K562 (cell line): ENCODE measurements around the gene ADM2.
A peak's percentile ranks its signal among the peaks of the same experiment; 100 is the strongest.

Source experiments
- MTA3 ChIP-seq: fragments of 450-650 bp; formaldehyde crosslinking; IDR thresholded peaks from 2 replicates; pipeline ENCODE4 v1.6.1; 2017; ENCODE audit warnings: mild to moderate bottlenecking, borderline replicate concordance
- TAF7 ChIP-seq: fragments of 450-650 bp; IDR thresholded peaks from 2 replicates; pipeline ENCODE4 v1.6.1; 2016; ENCODE audit warnings: missing genetic modification characterization, missing compliant biosample characterization
- VEZF1 ChIP-seq: fragments of 200-800 bp; sonication (Bioruptor generic); IDR thresholded peaks from 2 replicates; pipeline ENCODE4 v1.6.1; 2017; ENCODE audit warnings: missing genetic modification characterization, missing compliant biosample characterization
- YY1 ChIP-seq, 3 experiments: IDR thresholded peaks; 2 replicates each; pipeline ENCODE4 v1.6.1; 2011; ENCODE audit warnings: low read length in 2 of 3, mild to moderate bottlenecking in 2 of 3, moderate library complexity in 2 of 3, borderline replicate concordance in 1 of 3, control low read depth in 1 of 3, low read depth in 1 of 3; ENCODE audit not compliant: insufficient read depth in 3 of 3, insufficient replicate concordance in 2 of 3, control insufficient read depth in 1 of 3, insufficient read length in 1 of 3; ENCODE audit errors: extremely low read depth in 1 of 3
- ZBTB8A ChIP-seq: fragments of 450-650 bp; IDR thresholded peaks from 2 replicates; pipeline ENCODE4 v1.6.1; 2018; ENCODE audit warnings: mild to moderate bottlenecking, moderate library complexity; ENCODE audit not compliant: partially characterized antibody
- ZFX ChIP-seq: sonication (generic); formaldehyde crosslinking; IDR thresholded peaks from 2 replicates; pipeline ENCODE4 v1.8.0; 2022; ENCODE audit warnings: mild to moderate bottlenecking, missing genetic modification reagents, moderate library complexity
- TF ChIP-seq, protein P1 (sequence below), 3 experiments: IDR thresholded peaks in 2 of 3; conservative IDR thresholded peaks in 1 of 3; 2 replicates each; pipeline ENCODE4 v1.5.1; 2011 to 2012; ENCODE audit warnings: low read length in 3 of 3, mild to moderate bottlenecking in 3 of 3, control low read depth in 2 of 3, improper control_type of control experiment in 1 of 3, inconsistent platforms in 1 of 3, low read depth in 1 of 3, mixed read lengths in 1 of 3, moderate library complexity in 1 of 3; ENCODE audit not compliant: insufficient read depth in 2 of 3
- TF ChIP-seq, protein P2 (sequence below): sonication (generic); formaldehyde crosslinking; IDR thresholded peaks from 2 replicates; pipeline ENCODE4 v1.8.0; 2022; ENCODE audit warnings: mild to moderate bottlenecking, missing genetic modification reagents, borderline replicate concordance
- TF ChIP-seq, protein P3 (sequence below), 2 experiments: fragments of 450-650 bp; formaldehyde crosslinking in 1 of 2; IDR thresholded peaks; 2 replicates each; pipeline versions ENCODE4 v1.4.0 to v1.6.1; 2014 to 2020; ENCODE audit warnings: mild to moderate bottlenecking in 2 of 2, borderline replicate concordance in 1 of 2, low read depth in 1 of 2

DNA sequence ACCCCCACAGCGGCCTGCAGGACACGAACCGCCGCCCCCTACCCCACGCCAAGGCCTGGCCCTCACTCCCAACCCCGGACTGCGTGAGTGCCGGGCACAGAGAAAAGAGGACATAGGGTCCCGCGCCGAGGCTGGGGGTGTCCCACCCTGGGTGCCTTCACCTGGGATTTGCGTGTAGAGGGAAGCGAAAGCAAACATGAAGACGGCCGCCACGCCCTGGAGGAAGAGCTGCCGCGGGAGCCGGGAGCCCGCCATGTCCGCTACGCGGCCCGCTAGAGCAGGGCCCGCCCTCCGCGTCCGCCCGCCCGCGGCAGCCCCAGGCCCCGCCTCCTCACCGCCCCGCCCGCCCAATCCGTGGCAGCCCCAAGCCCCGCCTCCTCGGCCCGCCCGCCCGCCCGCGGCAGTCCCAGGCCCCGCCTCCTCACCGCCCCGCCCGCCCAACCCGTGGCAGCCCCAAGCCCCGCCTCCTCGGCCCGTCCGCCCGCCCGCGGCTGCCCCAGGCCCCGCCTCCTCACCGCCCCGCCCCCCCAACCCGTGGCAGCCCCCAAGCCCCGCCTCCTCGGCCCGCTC lies 26.2 kb downstream of the ADM2 start, which contains the start of gene LMF2:
- TF ChIP-seq YY1 (IDR thresholded peaks at IDR 0.05; ENCODE audit: borderline replicate concordance in 1 of 3, control insufficient read depth in 1 of 3, extremely low read depth in 1 of 3, insufficient read depth in 3 of 3, insufficient read length in 1 of 3, insufficient replicate concordance in 2 of 3, low read depth in 1 of 3, low read length in 2 of 3) (peak in 2 of 3 experiments; percentile 68 to 72), MTA3 (no peak), TAF7 (tag) (no peak), ZBTB8A (no peak), ZFX (peak; percentile 76), VEZF1 (no peak; the same call in 1 of the 2 replicates)
- TF ChIP-seq, protein P1, sequence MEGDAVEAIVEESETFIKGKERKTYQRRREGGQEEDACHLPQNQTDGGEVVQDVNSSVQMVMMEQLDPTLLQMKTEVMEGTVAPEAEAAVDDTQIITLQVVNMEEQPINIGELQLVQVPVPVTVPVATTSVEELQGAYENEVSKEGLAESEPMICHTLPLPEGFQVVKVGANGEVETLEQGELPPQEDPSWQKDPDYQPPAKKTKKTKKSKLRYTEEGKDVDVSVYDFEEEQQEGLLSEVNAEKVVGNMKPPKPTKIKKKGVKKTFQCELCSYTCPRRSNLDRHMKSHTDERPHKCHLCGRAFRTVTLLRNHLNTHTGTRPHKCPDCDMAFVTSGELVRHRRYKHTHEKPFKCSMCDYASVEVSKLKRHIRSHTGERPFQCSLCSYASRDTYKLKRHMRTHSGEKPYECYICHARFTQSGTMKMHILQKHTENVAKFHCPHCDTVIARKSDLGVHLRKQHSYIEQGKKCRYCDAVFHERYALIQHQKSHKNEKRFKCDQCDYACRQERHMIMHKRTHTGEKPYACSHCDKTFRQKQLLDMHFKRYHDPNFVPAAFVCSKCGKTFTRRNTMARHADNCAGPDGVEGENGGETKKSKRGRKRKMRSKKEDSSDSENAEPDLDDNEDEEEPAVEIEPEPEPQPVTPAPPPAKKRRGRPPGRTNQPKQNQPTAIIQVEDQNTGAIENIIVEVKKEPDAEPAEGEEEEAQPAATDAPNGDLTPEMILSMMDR (IDR thresholded peaks at IDR 0.05 in 2 of 3, conservative IDR thresholded peaks at IDR 0.05 in 1 of 3; ENCODE audit: insufficient read depth in 2 of 3, low read depth in 1 of 3, low read length in 3 of 3) = no peak
- TF ChIP-seq, protein P2, sequence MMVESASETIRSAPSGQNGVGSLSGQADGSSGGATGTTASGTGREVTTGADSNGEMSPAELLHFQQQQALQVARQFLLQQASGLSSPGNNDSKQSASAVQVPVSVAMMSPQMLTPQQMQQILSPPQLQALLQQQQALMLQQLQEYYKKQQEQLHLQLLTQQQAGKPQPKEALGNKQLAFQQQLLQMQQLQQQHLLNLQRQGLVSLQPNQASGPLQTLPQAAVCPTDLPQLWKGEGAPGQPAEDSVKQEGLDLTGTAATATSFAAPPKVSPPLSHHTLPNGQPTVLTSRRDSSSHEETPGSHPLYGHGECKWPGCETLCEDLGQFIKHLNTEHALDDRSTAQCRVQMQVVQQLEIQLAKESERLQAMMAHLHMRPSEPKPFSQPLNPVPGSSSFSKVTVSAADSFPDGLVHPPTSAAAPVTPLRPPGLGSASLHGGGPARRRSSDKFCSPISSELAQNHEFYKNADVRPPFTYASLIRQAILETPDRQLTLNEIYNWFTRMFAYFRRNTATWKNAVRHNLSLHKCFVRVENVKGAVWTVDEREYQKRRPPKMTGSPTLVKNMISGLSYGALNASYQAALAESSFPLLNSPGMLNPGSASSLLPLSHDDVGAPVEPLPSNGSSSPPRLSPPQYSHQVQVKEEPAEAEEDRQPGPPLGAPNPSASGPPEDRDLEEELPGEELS = no peak
- TF ChIP-seq, protein P3, sequence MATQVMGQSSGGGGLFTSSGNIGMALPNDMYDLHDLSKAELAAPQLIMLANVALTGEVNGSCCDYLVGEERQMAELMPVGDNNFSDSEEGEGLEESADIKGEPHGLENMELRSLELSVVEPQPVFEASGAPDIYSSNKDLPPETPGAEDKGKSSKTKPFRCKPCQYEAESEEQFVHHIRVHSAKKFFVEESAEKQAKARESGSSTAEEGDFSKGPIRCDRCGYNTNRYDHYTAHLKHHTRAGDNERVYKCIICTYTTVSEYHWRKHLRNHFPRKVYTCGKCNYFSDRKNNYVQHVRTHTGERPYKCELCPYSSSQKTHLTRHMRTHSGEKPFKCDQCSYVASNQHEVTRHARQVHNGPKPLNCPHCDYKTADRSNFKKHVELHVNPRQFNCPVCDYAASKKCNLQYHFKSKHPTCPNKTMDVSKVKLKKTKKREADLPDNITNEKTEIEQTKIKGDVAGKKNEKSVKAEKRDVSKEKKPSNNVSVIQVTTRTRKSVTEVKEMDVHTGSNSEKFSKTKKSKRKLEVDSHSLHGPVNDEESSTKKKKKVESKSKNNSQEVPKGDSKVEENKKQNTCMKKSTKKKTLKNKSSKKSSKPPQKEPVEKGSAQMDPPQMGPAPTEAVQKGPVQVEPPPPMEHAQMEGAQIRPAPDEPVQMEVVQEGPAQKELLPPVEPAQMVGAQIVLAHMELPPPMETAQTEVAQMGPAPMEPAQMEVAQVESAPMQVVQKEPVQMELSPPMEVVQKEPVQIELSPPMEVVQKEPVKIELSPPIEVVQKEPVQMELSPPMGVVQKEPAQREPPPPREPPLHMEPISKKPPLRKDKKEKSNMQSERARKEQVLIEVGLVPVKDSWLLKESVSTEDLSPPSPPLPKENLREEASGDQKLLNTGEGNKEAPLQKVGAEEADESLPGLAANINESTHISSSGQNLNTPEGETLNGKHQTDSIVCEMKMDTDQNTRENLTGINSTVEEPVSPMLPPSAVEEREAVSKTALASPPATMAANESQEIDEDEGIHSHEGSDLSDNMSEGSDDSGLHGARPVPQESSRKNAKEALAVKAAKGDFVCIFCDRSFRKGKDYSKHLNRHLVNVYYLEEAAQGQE (IDR thresholded peaks at IDR 0.05; ENCODE audit: borderline replicate concordance) = no peak
- TF ChIP-seq, protein P3 (CRISPR knock-in tag; IDR thresholded peaks at IDR 0.05; ENCODE audit: low read depth) = no peak
